ENCODE results near the gene RYR2. TPM values are rescaled to one million over a fixed set of nuclear protein-coding genes. Genes with fewer than 3 reads are reported as not detected.

The RYR2 gene
- total RNA-seq, 1 experiment from 2014 or later: 0.90 TPM

DNA sequence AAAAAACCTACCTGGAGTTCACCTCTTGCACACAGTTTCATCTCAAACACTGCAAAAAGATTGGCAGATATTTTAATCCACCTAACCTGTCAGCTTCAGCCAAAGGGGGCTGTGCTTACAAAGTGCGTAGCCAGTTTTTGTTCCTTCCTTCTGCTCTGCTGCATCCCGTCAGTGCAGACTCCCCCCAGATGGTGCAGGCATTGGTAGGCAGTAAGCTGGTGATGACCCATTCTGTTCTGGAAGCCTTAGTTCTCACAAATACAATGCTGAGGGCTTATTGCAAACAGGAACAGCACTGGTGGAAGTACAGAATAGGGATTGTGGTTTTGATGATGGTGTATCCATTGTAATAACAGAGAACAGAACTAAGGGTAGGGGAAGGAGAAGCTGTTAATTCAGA, 239.5 kb downstream of the RYR2 start:
- Mint-ChIP-seq H3K27me3 (ENCODE audit: unreplicated experiment) (no peaks in the 10 kb centered on the region), H3K36me3 (ENCODE audit: insufficient read depth, unreplicated experiment) (no peaks in the 10 kb centered on the region), H3K4me1 (ENCODE audit: low read depth, unreplicated experiment) (no peaks in the 10 kb centered on the region), H3K9me3 (ENCODE audit: low read depth, unreplicated experiment) (peaks cover 3% of the 10 kb centered on the region), H3K27ac (ENCODE audit: unreplicated experiment) (no peak overlapping the region), H3K4me3 (ENCODE audit: low read depth, unreplicated experiment) (no peak overlapping the region)
- intact Hi-C loops (cut with micrococcal nuclease; ENCODE audit: unreplicated experiment): no loop called here
- no peak for DNase-seq
- TF ChIP-seq, protein P1, sequence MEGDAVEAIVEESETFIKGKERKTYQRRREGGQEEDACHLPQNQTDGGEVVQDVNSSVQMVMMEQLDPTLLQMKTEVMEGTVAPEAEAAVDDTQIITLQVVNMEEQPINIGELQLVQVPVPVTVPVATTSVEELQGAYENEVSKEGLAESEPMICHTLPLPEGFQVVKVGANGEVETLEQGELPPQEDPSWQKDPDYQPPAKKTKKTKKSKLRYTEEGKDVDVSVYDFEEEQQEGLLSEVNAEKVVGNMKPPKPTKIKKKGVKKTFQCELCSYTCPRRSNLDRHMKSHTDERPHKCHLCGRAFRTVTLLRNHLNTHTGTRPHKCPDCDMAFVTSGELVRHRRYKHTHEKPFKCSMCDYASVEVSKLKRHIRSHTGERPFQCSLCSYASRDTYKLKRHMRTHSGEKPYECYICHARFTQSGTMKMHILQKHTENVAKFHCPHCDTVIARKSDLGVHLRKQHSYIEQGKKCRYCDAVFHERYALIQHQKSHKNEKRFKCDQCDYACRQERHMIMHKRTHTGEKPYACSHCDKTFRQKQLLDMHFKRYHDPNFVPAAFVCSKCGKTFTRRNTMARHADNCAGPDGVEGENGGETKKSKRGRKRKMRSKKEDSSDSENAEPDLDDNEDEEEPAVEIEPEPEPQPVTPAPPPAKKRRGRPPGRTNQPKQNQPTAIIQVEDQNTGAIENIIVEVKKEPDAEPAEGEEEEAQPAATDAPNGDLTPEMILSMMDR (IDR thresholded peaks at IDR 0.05; ENCODE audit: unreplicated experiment): no peak
- CTCF ChIA-PET: interaction anchor here (1.2 kb wide), 1 partner anchor 131 kb away, joined by 3 read pairs; no protein-coding TSS in a partner anchor
- no TSS peak for BruUV-seq (replicated peaks)

DNA sequence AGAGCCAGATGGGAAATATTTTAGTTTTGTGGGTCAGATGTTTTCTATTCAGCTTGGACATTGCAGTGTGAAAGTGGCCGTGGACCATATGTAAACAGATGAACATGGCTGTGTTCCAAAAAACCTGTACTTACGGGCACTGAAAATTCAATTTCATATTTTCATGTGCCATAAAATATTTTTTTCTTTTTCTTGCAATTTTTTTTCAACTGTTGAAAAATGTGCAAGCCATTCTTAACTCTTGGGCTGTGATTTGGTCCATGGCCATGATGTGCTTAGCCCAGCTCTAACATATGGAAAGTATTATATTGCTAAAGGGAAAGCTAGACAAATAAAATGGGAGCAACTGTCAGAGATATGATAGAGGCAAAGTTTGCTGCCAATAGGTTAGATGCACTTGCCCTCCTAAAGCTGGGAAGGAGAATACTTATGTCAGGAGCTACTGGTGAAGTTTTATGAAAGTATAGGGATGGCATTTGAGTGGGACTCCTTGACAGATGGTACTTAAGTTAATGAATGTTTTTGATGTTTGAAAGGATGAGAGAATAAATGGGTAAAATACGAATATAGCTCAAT, 240.3 kb downstream of the RYR2 start:
- intact Hi-C loops (cut with micrococcal nuclease; ENCODE audit: unreplicated experiment): no loop called here
- Mint-ChIP-seq H3K27ac (ENCODE audit: unreplicated experiment) (no peak overlapping the region), H3K27me3 (ENCODE audit: unreplicated experiment) (no peaks in the 10 kb centered on the region), H3K4me3 (ENCODE audit: low read depth, unreplicated experiment) (no peak overlapping the region), H3K36me3 (ENCODE audit: insufficient read depth, unreplicated experiment) (no peaks in the 10 kb centered on the region), H3K9me3 (ENCODE audit: low read depth, unreplicated experiment) (peaks cover 4% of the 10 kb centered on the region), H3K4me1 (ENCODE audit: low read depth, unreplicated experiment) (no peaks in the 10 kb centered on the region)
- CTCF ChIA-PET: interaction anchor here (0.6 to 1.2 kb wide), 2 partner anchors 15 to 130 kb away, joined by 3 read pairs; no protein-coding TSS in a partner anchor
- BruUV-seq (replicated peaks): no TSS peak
- DNase-seq: no peak
- TF ChIP-seq, protein P1 (IDR thresholded peaks at IDR 0.05; ENCODE audit: unreplicated experiment): no peak

DNA sequence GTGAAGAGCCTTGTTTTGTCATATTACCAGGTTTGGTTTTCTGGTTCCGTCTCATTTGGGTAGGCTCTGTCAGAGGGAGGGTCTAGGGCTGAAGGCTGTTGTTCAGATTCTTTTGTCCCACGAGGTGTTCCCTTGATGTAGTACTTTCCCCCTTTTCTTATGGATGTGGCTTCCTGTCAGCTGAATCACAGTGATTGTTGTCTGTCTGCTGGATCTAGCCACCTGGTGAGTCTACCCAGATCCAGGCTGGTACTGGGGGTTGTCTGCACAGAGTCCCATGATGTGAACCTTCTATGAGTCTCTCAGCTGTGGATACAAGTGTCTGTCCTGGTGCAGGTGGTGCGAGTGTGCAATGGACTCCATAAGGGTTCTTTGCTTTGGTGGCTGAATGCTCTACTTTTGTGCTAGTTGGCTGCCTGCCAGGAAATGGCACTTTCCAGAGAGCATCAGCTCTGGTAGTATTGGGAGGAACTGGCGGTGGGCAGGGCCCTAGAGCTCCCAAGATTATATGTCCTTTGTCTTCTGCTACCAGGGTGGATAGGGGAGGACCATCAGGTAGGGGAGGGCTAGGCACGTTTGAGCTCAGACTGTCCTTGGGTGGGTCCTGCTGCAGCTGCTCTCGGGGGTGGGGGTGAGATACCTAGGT, 246.0 kb downstream of the RYR2 start:
- H3K9me3 Mint-ChIP-seq (ENCODE audit: low read depth, unreplicated experiment): peaks cover 16% of the 10 kb centered on the region
- H3K27ac Mint-ChIP-seq (ENCODE audit: unreplicated experiment): no peak overlapping the region
- intact Hi-C loops (cut with micrococcal nuclease; ENCODE audit: unreplicated experiment): no loop called here
- H3K27me3 Mint-ChIP-seq (ENCODE audit: unreplicated experiment): no peaks in the 10 kb centered on the region
- no peaks in the 10 kb centered on the region for H3K36me3 Mint-ChIP-seq (ENCODE audit: insufficient read depth, unreplicated experiment)
- H3K4me1 Mint-ChIP-seq (ENCODE audit: low read depth, unreplicated experiment): no peaks in the 10 kb centered on the region
- BruUV-seq (replicated peaks): no TSS peak
- DNase-seq: no peak
- TF ChIP-seq, protein P1 (IDR thresholded peaks at IDR 0.05; ENCODE audit: unreplicated experiment): no peak
- no peak overlapping the region for H3K4me3 Mint-ChIP-seq (ENCODE audit: low read depth, unreplicated experiment)
- CTCF ChIA-PET: no interaction called here

DNA sequence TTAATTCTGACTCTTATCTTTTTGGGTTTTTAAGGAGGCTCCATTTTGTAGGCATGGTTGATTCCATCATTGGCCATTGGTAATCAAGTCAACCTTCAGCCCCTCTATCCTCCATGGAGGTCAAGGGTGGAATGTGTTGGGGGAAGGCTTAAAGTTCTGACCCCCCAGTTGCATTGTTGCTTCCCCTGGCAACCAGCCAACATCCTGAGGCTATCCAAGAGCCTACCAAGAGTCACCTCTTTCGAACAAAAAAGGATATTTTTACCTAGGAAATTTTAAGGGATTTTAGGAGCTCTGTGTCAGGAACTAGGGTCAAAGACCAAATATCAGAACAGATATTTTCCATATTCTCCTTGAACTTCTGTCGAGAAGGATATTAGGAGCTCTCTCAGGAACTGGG, 251.8 kb downstream of the RYR2 start:
- H3K4me1 Mint-ChIP-seq (ENCODE audit: low read depth, unreplicated experiment): no peaks in the 10 kb centered on the region
- no TSS peak for BruUV-seq (replicated peaks)
- CTCF ChIA-PET: no interaction called here
- H3K9me3 Mint-ChIP-seq (ENCODE audit: low read depth, unreplicated experiment): peaks cover 16% of the 10 kb centered on the region
- H3K27me3 Mint-ChIP-seq (ENCODE audit: unreplicated experiment): no peaks in the 10 kb centered on the region
- H3K4me3 Mint-ChIP-seq (ENCODE audit: low read depth, unreplicated experiment): no peak overlapping the region
- intact Hi-C loops (cut with micrococcal nuclease; ENCODE audit: unreplicated experiment): no loop called here
- no peaks in the 10 kb centered on the region for H3K36me3 Mint-ChIP-seq (ENCODE audit: insufficient read depth, unreplicated experiment)
- no peak for DNase-seq
- TF ChIP-seq, protein P1 (IDR thresholded peaks at IDR 0.05; ENCODE audit: unreplicated experiment): no peak
- H3K27ac Mint-ChIP-seq (ENCODE audit: unreplicated experiment): no peak overlapping the region

Measured in Calu3 (cell line).